Measurements from ENCODE around the gene TCAP. TPM values are rescaled to one million over a fixed set of nuclear protein-coding genes. Genes with fewer than 3 reads are reported as not detected.
A peak's percentile ranks its signal among the peaks of the same experiment; 100 is the strongest.

Gene TCAP
- total RNA-seq, 1 donor from 2014 or later, result 2.3 TPM

DNA sequence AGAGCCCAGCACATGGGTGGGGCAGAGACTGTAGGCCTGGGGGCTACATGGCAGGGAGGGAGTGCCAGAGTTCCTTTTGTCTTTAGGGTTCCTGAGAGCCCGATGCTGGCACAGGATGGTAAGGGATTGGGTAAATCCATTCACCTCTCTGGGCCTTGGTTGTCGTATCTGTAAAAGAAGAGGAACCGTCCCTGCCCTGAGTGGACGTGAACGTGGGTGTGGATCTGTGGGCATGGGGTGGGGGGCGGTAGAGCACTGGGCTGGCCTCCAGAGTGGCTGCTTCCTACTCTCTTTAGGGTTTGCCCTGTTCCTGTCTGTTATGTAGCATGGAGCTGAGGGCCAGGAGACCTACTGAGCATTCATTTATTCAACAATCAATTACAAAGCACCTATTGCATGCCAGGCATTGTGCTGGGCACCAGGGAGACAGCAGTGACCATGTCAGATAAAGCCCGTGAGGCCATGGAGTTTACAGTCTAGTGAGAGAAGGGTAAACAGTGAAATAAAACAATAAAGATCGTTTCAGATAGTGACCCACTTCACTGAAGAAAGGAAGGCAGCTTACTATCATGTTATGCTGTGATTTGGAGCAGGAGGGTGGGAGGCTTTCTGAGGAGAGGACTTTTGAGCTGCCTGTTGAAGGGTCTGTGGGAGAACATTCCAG lies 13.1 kb upstream of the TCAP start:
- H3K4me3 Mint-ChIP-seq (ENCODE audit: unreplicated experiment), result no peak overlapping the region
- peaks cover 12% of the 10 kb centered on the region for H3K27me3 Mint-ChIP-seq (ENCODE audit: unreplicated experiment)
- H3K36me3 Mint-ChIP-seq (ENCODE audit: unreplicated experiment), result no peaks in the 10 kb centered on the region
- DNase-seq, result no peak
- TF ChIP-seq, protein P1, sequence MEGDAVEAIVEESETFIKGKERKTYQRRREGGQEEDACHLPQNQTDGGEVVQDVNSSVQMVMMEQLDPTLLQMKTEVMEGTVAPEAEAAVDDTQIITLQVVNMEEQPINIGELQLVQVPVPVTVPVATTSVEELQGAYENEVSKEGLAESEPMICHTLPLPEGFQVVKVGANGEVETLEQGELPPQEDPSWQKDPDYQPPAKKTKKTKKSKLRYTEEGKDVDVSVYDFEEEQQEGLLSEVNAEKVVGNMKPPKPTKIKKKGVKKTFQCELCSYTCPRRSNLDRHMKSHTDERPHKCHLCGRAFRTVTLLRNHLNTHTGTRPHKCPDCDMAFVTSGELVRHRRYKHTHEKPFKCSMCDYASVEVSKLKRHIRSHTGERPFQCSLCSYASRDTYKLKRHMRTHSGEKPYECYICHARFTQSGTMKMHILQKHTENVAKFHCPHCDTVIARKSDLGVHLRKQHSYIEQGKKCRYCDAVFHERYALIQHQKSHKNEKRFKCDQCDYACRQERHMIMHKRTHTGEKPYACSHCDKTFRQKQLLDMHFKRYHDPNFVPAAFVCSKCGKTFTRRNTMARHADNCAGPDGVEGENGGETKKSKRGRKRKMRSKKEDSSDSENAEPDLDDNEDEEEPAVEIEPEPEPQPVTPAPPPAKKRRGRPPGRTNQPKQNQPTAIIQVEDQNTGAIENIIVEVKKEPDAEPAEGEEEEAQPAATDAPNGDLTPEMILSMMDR (IDR thresholded peaks at IDR 0.05; ENCODE audit: partially characterized antibody, unreplicated experiment), result no peak
- H3K4me1 Mint-ChIP-seq (ENCODE audit: low read depth, unreplicated experiment), result peaks cover 2% of the 10 kb centered on the region
- H3K9me3 Mint-ChIP-seq (ENCODE audit: unreplicated experiment), result peaks cover 5% of the 10 kb centered on the region
- peak overlapping the region; percentile 17 for H3K27ac Mint-ChIP-seq (ENCODE audit: unreplicated experiment)

DNA sequence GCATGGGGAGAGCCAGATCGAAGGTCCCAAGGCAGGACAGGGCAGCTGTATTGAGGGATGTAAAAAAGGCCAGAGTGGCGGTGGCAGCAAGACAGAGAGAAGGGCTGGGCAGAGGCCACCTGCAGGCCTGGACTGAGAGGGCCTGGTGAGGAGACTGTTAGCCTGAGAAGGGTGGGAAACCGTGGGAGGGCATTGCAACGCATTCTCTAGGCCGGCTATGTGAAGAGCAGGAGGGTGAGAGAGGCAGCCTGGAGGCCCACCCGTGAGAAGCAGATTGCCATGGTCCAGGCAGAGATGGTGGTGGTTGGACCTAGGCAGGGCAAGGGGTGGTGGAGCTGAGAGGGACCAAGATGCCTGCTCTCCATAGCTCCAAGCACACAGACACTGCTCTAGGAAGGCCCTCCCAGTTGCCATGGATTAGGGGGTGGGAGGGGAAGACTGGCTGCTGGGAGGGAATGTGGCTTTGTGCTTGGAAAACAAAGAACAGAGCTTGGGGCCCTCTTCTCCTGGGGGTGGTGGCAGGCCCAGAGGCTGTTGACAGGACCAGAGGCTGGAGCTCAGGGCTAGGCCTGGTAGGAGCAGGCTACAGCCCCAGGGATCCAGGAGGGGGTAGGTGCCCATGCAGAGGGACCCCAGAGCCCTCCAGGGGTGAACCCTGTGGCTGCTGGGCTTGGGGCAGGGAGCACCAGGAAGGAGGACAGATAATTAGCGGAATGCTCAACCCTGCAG lies 12.4 kb upstream of the TCAP start:
- Mint-ChIP-seq H3K27me3 (ENCODE audit: unreplicated experiment) (peaks cover 12% of the 10 kb centered on the region), H3K27ac (ENCODE audit: unreplicated experiment) (peak overlapping the region; percentile 17), H3K9me3 (ENCODE audit: unreplicated experiment) (peaks cover 5% of the 10 kb centered on the region), H3K36me3 (ENCODE audit: unreplicated experiment) (no peaks in the 10 kb centered on the region), H3K4me3 (ENCODE audit: unreplicated experiment) (no peak overlapping the region), H3K4me1 (ENCODE audit: low read depth, unreplicated experiment) (peaks cover 2% of the 10 kb centered on the region)
- DNase-seq, result no peak
- TF ChIP-seq, protein P1 (IDR thresholded peaks at IDR 0.05; ENCODE audit: partially characterized antibody, unreplicated experiment), result no peak

DNA sequence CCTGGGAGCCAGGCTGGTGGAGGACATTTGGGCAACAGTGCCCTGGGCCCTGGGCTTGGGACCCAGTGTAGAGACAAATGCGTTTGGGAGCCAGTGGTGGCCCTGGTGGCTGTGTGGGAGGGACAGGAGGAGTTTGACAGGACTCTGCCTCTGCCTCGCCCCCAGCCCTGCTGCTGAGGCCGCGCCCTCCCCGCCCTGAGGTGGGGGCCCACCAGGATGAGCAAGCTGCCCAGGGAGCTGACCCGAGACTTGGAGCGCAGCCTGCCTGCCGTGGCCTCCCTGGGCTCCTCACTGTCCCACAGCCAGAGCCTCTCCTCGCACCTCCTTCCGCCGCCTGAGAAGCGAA lies 11.9 kb upstream of the TCAP start:
- no peak overlapping the region for H3K27ac Mint-ChIP-seq (ENCODE audit: unreplicated experiment)

DNA sequence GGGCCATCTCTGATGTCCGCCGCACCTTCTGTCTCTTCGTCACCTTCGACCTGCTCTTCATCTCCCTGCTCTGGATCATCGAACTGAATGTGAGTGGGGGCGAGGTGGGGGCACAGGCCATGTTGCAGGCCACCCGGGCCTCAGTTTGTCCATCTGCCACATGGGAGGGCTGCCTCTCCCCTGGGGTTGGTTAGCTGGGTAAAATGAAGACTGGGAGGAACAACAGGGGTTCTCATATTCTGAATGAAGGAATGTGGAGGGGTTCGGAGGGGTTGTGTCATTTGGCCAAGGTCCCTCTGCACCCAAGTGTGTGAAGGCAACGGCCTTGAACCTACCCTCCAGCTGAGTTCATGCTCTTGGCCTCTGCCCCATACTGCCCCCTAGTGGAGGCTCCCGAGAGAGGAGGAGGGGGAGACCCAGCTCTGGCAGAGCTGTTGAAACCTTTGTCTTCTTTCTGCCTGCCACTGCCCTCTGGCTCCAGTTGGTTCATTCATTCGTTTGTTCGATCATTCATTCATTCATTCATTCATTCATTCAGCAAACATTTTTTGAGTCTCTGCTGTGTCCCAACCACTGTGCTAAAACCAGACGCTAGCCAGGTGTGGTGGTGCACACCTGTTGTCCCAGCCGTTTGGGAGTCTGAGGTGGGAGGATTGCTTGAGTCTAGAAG lies 11.4 kb upstream of the TCAP start:
- DNase-seq, result peak; percentile 87
- H3K4me3 Mint-ChIP-seq (ENCODE audit: unreplicated experiment), result peak overlapping the region; percentile 25
- no peaks in the 10 kb centered on the region for H3K4me1 Mint-ChIP-seq (ENCODE audit: low read depth, unreplicated experiment)
- no peak overlapping the region for H3K27ac Mint-ChIP-seq (ENCODE audit: unreplicated experiment)
- H3K9me3 Mint-ChIP-seq (ENCODE audit: unreplicated experiment), result peaks cover 4% of the 10 kb centered on the region
- no peaks in the 10 kb centered on the region for H3K36me3 Mint-ChIP-seq (ENCODE audit: unreplicated experiment)
- H3K27me3 Mint-ChIP-seq (ENCODE audit: unreplicated experiment), result peaks cover 12% of the 10 kb centered on the region
- TF ChIP-seq, protein P1 (IDR thresholded peaks at IDR 0.05; ENCODE audit: partially characterized antibody, unreplicated experiment), result peak; percentile 78

More for the DNA sequence above, 11.9 kb upstream of the TCAP start:
- H3K9me3 Mint-ChIP-seq (ENCODE audit: unreplicated experiment), result peaks cover 5% of the 10 kb centered on the region
- H3K27me3 Mint-ChIP-seq (ENCODE audit: unreplicated experiment), result peaks cover 12% of the 10 kb centered on the region
- H3K4me3 Mint-ChIP-seq (ENCODE audit: unreplicated experiment), result no peak overlapping the region
- TF ChIP-seq, protein P1 (IDR thresholded peaks at IDR 0.05; ENCODE audit: partially characterized antibody, unreplicated experiment), result no peak
- no peaks in the 10 kb centered on the region for H3K36me3 Mint-ChIP-seq (ENCODE audit: unreplicated experiment)
- no peak for DNase-seq
- H3K4me1 Mint-ChIP-seq (ENCODE audit: low read depth, unreplicated experiment), result peaks cover 2% of the 10 kb centered on the region
